Common myeloid progenitor, CD34-positive (primary cell): Measurements from ENCODE around the gene SRC.

Experiments used
- CTCF ChIA-PET: fragments of 350-600 bp; sonication (Branson Sonifier 250); formaldehyde crosslinking; loops from one replicate; lab custom pipeline; 2021; ENCODE audit warnings: antibody characterized with exemption; lab: Charles Lee
- POLR2A ChIA-PET: fragments of 350-600 bp; sonication (Branson Sonifier 250); formaldehyde crosslinking; loops from one replicate; lab custom pipeline; 2021; ENCODE audit warnings: antibody characterized with exemption; lab: Charles Lee
- DNase-seq, 3 donors: peaks; one replicate each; pipeline versions ENCODE4 v3.0.0 to v3.0.0-alpha.2; 2013
- H3K27ac ChIP-seq, 2 experiments: 1 replicate in 1 of 2; 2 replicates in 1 of 2; pipeline ENCODE4 v1.7.0; 2013; ENCODE audit warnings: inconsistent platforms in 2 of 2, low read length in 2 of 2, mild to moderate bottlenecking in 2 of 2, low read depth in 1 of 2, moderate library complexity in 1 of 2; ENCODE audit not compliant: severe bottlenecking in 2 of 2, insufficient read depth in 1 of 2, poor library complexity in 1 of 2
- H3K27me3 ChIP-seq, 5 experiments: replicated peaks in 2 of 5; 1 replicate in 3 of 5; 2 replicates in 2 of 5; pipeline versions ENCODE4 v1.6.1 to v1.7.0; 2013; ENCODE audit warnings: low read length in 4 of 5, mild to moderate bottlenecking in 2 of 5, moderate library complexity in 2 of 5, inconsistent platforms in 1 of 5; ENCODE audit not compliant: insufficient read depth in 5 of 5, control insufficient read depth in 4 of 5
- H3K36me3 ChIP-seq, 4 experiments: 1 replicate in 2 of 4; 2 replicates in 2 of 4; pipeline versions ENCODE4 v1.6.1 to v1.7.0; 2013; ENCODE audit warnings: low read length in 3 of 4, control low read depth in 1 of 4, mild to moderate bottlenecking in 1 of 4; ENCODE audit not compliant: control insufficient read depth in 4 of 4, insufficient read depth in 4 of 4
- H3K4me1 ChIP-seq, 4 experiments: 1 replicate in 3 of 4; 2 replicates in 1 of 4; pipeline versions ENCODE4 v1.6.1 to v1.7.1; 2013; ENCODE audit warnings: low read length in 3 of 4, mild to moderate bottlenecking in 3 of 4, control low read depth in 1 of 4, inconsistent platforms in 1 of 4, moderate library complexity in 1 of 4; ENCODE audit not compliant: control insufficient read depth in 4 of 4, insufficient read depth in 4 of 4; ENCODE audit errors: control extremely low read depth in 1 of 4
- H3K4me3 ChIP-seq, 7 experiments: 1 replicate in 4 of 7; 2 replicates in 3 of 7; pipeline versions ENCODE4 v1.5.1 to v1.7.0; 2013; ENCODE audit warnings: mild to moderate bottlenecking in 7 of 7, low read length in 6 of 7, moderate library complexity in 6 of 7, inconsistent platforms in 2 of 7, low read depth in 2 of 7, control low read depth in 1 of 7; ENCODE audit not compliant: insufficient read depth in 4 of 7, control insufficient read depth in 1 of 7; ENCODE audit errors: extremely low read depth in 1 of 7
- H3K9me3 ChIP-seq, 5 experiments: 1 replicate in 4 of 5; 2 replicates in 1 of 5; pipeline versions ENCODE4 v1.6.1 to v1.7.1; 2013; ENCODE audit warnings: low read length in 4 of 5, mild to moderate bottlenecking in 2 of 5, inconsistent platforms in 1 of 5, low read depth in 1 of 5, moderate library complexity in 1 of 5; ENCODE audit not compliant: control insufficient read depth in 4 of 5, insufficient read depth in 2 of 5; ENCODE audit errors: control extremely low read depth in 1 of 5
- WGBS: methylation state at CpG from one replicate; pipeline ENCODE4 v1.1.5; 2013; ENCODE audit not compliant: insufficient coverage; 5-methylcytosine and 5-hydroxymethylcytosine counted together

SRC gene

DNA sequence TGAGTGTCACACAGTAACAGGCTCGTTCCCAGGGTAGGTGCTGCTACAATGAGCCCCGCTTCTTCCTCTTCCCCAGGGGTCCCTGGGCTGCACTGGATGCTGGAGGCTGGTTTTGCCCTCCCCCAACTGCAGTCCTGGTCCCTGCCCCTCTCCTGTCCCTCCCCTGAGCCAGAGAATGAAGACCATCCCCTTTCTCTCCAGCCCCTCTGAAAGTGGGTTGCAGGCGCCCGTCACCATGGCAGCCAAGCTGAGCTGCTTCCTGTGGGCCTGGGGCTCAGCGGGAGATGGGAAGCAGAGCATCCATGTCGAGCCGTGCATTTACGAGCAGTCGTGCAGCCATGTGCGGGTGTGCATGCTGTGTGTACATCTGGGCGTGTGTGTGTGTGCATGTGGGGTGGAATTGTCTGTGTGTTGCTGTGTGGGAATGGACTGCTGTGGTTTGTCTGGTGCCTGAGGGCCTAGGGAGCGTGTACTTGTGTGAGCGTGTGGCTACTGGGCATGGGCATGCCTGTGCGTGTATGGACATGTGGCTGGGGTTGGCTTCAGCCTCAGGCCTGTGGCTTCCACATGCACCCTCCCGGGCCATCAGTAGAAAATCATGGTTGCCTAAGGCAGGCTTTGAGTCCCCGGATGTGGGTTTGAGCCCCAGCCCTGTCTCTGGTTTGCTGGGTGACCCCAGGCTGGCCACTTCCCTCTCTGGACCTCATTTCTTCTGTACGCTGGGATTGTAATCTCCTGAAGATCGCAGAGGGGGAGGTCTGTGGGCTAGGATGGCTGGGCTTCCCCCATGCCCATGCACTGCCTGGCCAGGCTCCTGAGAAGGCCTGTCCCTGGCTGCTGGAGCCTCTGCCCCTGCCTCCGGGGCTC lies 48.8 kb downstream of the SRC start:
- H3K9me3 ChIP-seq: no peaks in the 10 kb centered on the region
- H3K4me1 ChIP-seq: peaks cover 0 to 23% (median 0%) of the 10 kb centered on the region in 4 experiments
- no peaks in the 10 kb centered on the region for H3K27me3 ChIP-seq
- H3K27ac ChIP-seq: no peak overlapping the region
- no peak overlapping the region for H3K4me3 ChIP-seq
- CTCF ChIA-PET: interaction anchor here (1.2 kb wide), 1 partner anchor 119 kb away, joined by 3 read pairs; no protein-coding TSS in a partner anchor
- POLR2A ChIA-PET: no interaction called here
- WGBS: 97% methylated on average over 17 of the region's 19 CpGs
- no peak for DNase-seq
- H3K36me3 ChIP-seq: peaks cover 0 to 42% (median 8%) of the 10 kb centered on the region in 4 experiments

DNA sequence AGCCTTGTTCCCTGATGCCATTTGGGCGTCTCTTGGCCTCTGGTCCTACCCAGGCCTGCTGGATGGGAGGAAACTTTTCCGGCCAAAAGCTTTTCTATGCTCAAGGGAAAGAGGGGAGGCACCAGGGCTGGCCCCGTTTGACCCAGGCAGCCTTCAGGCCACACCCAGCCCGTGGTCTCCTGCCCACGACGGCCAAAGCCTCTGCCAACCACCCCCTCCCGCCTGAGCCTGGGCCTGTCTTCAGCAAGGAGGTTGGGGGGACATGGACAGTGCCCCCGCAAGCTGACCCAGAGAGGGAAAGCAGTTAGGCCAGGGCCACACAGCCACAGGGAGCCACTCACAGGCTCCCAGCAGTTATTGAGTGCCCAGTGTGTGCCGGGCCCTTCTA lies 49.5 kb downstream of the SRC start:
- ChIA-PET POLR2A (no interaction called here), CTCF (no interaction called here)
- Histone ChIP-seq H3K4me3 (no peak overlapping the region), H3K27ac (no peak overlapping the region), H3K36me3 (peaks cover 0 to 43% (median 8%) of the 10 kb centered on the region in 4 experiments), H3K4me1 (peaks cover 0 to 23% (median 0%) of the 10 kb centered on the region in 4 experiments), H3K9me3 (no peaks in the 10 kb centered on the region), H3K27me3 (no peaks in the 10 kb centered on the region)
- WGBS: 74% methylated on average over 9 of the region's 9 CpGs
- no peak for DNase-seq

DNA sequence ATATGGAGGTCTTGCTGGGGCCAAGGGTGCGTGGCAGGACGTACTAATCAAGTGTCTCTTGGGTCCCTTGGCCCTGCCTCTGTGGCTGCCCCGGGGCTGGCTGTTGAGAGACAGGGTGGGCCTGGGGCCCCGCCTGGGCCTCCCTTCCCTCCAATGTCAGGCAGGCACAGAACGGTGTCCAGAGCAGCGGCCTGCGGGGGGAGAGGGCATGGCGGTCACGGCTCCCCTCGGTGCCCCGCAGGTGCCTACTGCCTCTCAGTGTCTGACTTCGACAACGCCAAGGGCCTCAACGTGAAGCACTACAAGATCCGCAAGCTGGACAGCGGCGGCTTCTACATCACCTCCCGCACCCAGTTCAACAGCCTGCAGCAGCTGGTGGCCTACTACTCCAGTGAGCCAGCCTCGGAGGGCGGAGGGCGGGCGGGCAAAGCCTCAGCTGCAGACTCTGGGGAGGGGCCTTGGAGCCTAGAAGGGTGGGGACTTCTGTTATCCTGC lies 50.0 kb downstream of the SRC start:
- 96% methylated on average over 17 of the region's 22 CpGs for WGBS
- no peak for DNase-seq
- Histone ChIP-seq H3K27ac (no peak overlapping the region), H3K4me3 (no peak overlapping the region), H3K4me1 (peaks cover 0 to 23% (median 0%) of the 10 kb centered on the region in 4 experiments), H3K27me3 (no peaks in the 10 kb centered on the region), H3K9me3 (no peaks in the 10 kb centered on the region), H3K36me3 (peaks cover 0 to 43% (median 8%) of the 10 kb centered on the region in 4 experiments)
- ChIA-PET POLR2A (no interaction called here), CTCF (no interaction called here)

DNA sequence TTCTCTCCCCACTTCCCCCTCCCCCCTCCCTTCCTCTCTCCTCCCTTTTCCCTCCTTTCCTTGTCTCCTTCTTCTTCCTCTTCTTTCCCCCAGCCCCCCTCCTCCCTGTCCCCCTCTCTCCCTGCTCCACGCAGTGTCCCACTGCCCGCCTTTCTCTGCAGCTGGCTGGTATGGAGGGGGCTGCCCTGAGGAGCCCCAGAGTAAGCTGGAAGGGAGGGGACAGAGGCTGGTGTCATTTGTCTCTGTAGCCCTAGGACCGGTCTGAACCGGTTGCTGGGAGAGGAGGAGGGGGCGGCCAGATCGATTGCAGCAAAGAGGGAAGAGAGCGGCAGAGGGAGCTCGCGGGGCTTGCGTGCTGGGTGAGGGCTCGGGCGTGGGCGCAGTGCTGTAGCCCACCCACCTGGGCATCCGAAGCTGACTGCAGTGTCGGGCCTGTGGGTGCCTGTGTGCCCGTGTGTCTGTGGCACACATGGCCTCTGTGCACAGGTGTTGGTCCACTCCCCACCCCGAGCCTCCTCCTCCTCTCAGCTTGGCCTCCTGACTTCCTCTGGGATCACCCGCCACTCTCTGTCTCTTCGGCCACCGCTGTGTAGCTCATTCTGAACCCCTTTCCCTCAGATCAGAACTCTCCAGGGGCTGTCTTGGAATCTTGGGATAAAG lies 50.6 kb downstream of the SRC start:
- Histone ChIP-seq H3K9me3 (no peaks in the 10 kb centered on the region), H3K4me3 (no peak overlapping the region), H3K27ac (no peak overlapping the region), H3K4me1 (peaks cover 0 to 23% (median 0%) of the 10 kb centered on the region in 4 experiments), H3K27me3 (no peaks in the 10 kb centered on the region), H3K36me3 (peaks cover 0 to 48% (median 9%) of the 10 kb centered on the region in 4 experiments)
- CTCF ChIA-PET: interaction anchor here (0.8 to 2.1 kb wide), 2 partner anchors 11 to 137 kb away, joined by 3 to 5 read pairs; no protein-coding TSS in a partner anchor
- POLR2A ChIA-PET: no interaction called here
- DNase-seq: no peak
- 91% methylated on average over 11 of the region's 20 CpGs for WGBS

GRCh38 chr20:37397076-37397953 lies 51.4 kb downstream of the SRC start:
- 96% methylated on average over 20 of the region's 24 CpGs for WGBS
- POLR2A ChIA-PET: no interaction called here

DNA sequence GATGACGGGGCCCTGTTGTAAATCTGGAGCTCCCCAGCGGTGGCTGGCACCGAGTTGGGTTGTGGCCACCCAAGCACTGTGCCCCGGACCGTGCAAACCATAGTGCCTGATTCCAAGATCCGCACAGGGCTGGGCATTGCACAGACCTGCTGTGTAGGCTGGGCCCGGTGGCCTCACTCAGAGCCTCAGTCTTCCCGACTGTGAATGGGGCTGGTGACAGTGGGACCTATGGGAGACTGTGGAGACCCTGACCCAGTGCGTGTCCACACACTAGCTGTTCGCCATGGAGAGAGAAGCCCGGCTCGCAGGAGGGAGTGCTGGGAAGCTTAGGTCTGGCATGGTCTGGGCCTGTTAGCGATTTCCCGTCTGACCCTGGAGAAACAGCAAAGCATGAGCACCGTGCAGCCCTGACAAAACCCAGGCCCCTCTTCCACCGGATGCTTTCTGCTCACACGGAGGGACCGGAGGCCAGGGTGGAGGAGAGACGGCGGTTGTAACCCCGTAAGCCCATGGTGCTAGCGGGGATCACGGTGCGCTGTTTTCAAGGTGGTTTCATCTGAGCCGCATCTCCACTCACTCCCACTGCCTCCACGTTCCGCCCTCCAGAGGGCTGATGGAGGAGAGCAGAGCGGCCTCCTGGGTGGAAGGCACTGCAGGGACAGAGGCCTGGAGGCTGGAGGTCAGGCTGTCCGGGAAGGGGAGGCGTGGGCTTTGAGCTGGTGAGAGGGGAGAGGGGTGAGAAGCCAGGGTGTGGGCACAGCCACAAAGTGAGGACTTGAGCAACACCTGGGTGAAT lies 52.2 kb downstream of the SRC start:
- Histone ChIP-seq H3K36me3 (peaks cover 3 to 55% (median 14%) of the 10 kb centered on the region in 4 experiments), H3K4me1 (peaks cover 0 to 23% (median 0%) of the 10 kb centered on the region in 4 experiments), H3K4me3 (no peak overlapping the region), H3K27me3 (no peaks in the 10 kb centered on the region), H3K9me3 (no peaks in the 10 kb centered on the region), H3K27ac (no peak overlapping the region)
- ChIA-PET POLR2A (interaction anchor here (0.6 kb wide), 1 partner anchor 26 kb away, joined by 4 read pairs; no protein-coding TSS in a partner anchor), CTCF (interaction anchor here (0.9 to 2.1 kb wide), 2 partner anchors 13 to 14 kb away, joined by 3 to 5 read pairs; no protein-coding TSS in a partner anchor)
- no peak for DNase-seq
- WGBS: 97% methylated on average over 26 of the region's 30 CpGs

More at GRCh38 chr20:37397076-37397953, 51.4 kb downstream of the SRC start:
- Histone ChIP-seq H3K27me3 (no peaks in the 10 kb centered on the region), H3K27ac (no peak overlapping the region), H3K9me3 (no peaks in the 10 kb centered on the region), H3K4me1 (peaks cover 0 to 23% (median 0%) of the 10 kb centered on the region in 4 experiments), H3K4me3 (no peak overlapping the region), H3K36me3 (peaks cover 3 to 50% (median 11%) of the 10 kb centered on the region in 4 experiments)
- no peak for DNase-seq
- CTCF ChIA-PET: interaction anchor here (0.8 to 2.1 kb wide), 2 partner anchors 12 to 136 kb away, joined by 3 to 5 read pairs; no protein-coding TSS in a partner anchor
